Liver (tissue), 9 donors: ENCODE data around the gene ZCCHC8. TPM values are rescaled to one million over a fixed set of nuclear protein-coding genes. Genes with fewer than 3 reads are reported as not detected.

Experiments used
- DNase-seq: peaks from one replicate; pipeline ENCODE4 v3.0.0-alpha.2; 2017; ENCODE audit warnings: low spot score
- H3K27ac ChIP-seq, 2 donors: one replicate each; pipeline ENCODE4 v1.7.0; 2013; ENCODE audit warnings: inconsistent platforms in 2 of 2, low read length in 2 of 2, control low read depth in 1 of 2, low read depth in 1 of 2, mild to moderate bottlenecking in 1 of 2
- H3K27me3 ChIP-seq, 4 donors: one replicate each; pipeline versions ENCODE4 v1.6.1 to v1.7.0; 2013; ENCODE audit warnings: low read length in 3 of 4, inconsistent platforms in 1 of 4, mild to moderate bottlenecking in 1 of 4, moderate library complexity in 1 of 4; ENCODE audit not compliant: control insufficient read depth in 4 of 4, insufficient read depth in 4 of 4
- H3K36me3 ChIP-seq, 4 donors: one replicate each; pipeline versions ENCODE4 v1.6.1 to v1.7.0; 2013; ENCODE audit warnings: low read length in 3 of 4, mild to moderate bottlenecking in 3 of 4, low read depth in 1 of 4, moderate library complexity in 1 of 4; ENCODE audit not compliant: control insufficient read depth in 4 of 4, insufficient read depth in 3 of 4
- H3K4me1 ChIP-seq, 4 donors: one replicate each; pipeline versions ENCODE4 v1.6.1 to v1.7.0; 2013; ENCODE audit warnings: low read length in 3 of 4, mild to moderate bottlenecking in 3 of 4, moderate library complexity in 1 of 4; ENCODE audit not compliant: control insufficient read depth in 4 of 4, insufficient read depth in 4 of 4
- H3K4me3 ChIP-seq, 3 donors: one replicate each; pipeline versions ENCODE4 v1.6.1 to v1.7.0; 2013; ENCODE audit warnings: low read length in 3 of 3, control low read depth in 1 of 3, low read depth in 1 of 3, mild to moderate bottlenecking in 1 of 3
- H3K9ac ChIP-seq, 2 donors: one replicate each; pipeline ENCODE4 v1.7.0; 2013; ENCODE audit warnings: low read length in 2 of 2, mild to moderate bottlenecking in 2 of 2, moderate library complexity in 2 of 2, control low read depth in 1 of 2, low read depth in 1 of 2
- H3K9me3 ChIP-seq, 4 donors: one replicate each; pipeline versions ENCODE4 v1.6.1 to v1.7.0; 2013; ENCODE audit warnings: low read length in 3 of 4; ENCODE audit not compliant: control insufficient read depth in 4 of 4
- FOXA2 ChIP-seq: IDR thresholded peaks from 2 replicates; pipeline ENCODE4 v1.6.1; 2016; ENCODE audit warnings: antibody characterized with exemption
- GABPA ChIP-seq, 2 donors: IDR thresholded peaks in 1 of 2; conservative IDR thresholded peaks in 1 of 2; 2 replicates each; pipeline ENCODE4 v1.6.1; 2016; ENCODE audit warnings: antibody characterized with exemption in 2 of 2, mild to moderate bottlenecking in 1 of 2, moderate library complexity in 1 of 2
- HNF4A ChIP-seq, 2 donors: conservative IDR thresholded peaks; 2 replicates each; pipeline ENCODE4 v1.6.1; 2016; ENCODE audit warnings: antibody characterized with exemption in 2 of 2, mild to moderate bottlenecking in 2 of 2
- HNF4G ChIP-seq: IDR thresholded peaks from 2 replicates; pipeline ENCODE4 v1.6.1; 2016; ENCODE audit warnings: antibody characterized with exemption
- JUND ChIP-seq, 2 donors: IDR thresholded peaks; 2 replicates each; pipeline ENCODE4 v1.6.1; 2016; ENCODE audit warnings: antibody characterized with exemption in 2 of 2
- NR2F2 ChIP-seq: IDR thresholded peaks from 2 replicates; pipeline ENCODE4 v1.6.1; 2016; ENCODE audit warnings: antibody characterized with exemption
- RAD21 ChIP-seq, 2 donors: IDR thresholded peaks; 2 replicates each; pipeline ENCODE4 v1.6.1; 2016; ENCODE audit warnings: antibody characterized with exemption in 2 of 2, mild to moderate bottlenecking in 2 of 2
- SP1 ChIP-seq: IDR thresholded peaks from 2 replicates; pipeline ENCODE4 v1.6.1; 2018; ENCODE audit warnings: antibody characterized with exemption, mild to moderate bottlenecking
- TAF1 ChIP-seq: conservative IDR thresholded peaks from 2 replicates; pipeline ENCODE4 v1.6.1; 2016; ENCODE audit warnings: antibody characterized with exemption, mild to moderate bottlenecking
- YY1 ChIP-seq: IDR thresholded peaks from 2 replicates; pipeline ENCODE4 v1.6.1; 2016; ENCODE audit warnings: antibody characterized with exemption, mild to moderate bottlenecking
- WGBS: extraction: QIAGEN DNeasy Blood & Tissue Kit; methylation state at CpG from one replicate; pipeline ENCODE4 v1.1.7; 2013; 5-methylcytosine and 5-hydroxymethylcytosine counted together
- polyA plus RNA-seq, 2 donors: library from polyadenylated mRNA; stranded (reverse) in 1 of 2; unstranded in 1 of 2; fragments of 200-250 nt in 1 of 2; fragments of >200 nt in 1 of 2; fragmentation: Nextera tagmentation in 1 of 2; extraction: Ambion mirVana in 1 of 2; gene quantifications; one replicate each; pipeline versions ENCODE4 v1.2.1 to v1.2.3, GENCODE V29; 2013 to 2015
- total RNA-seq, 2 donors: library from RNA; depleted of rRNA; stranded (reverse); fragments of >200 nt; gene quantifications; one replicate each; pipeline ENCODE4 v1.2.3, GENCODE V29; 2014
- TF ChIP-seq, protein P1 (sequence below): IDR thresholded peaks from 2 replicates; pipeline ENCODE4 v1.6.1; 2016; ENCODE audit warnings: antibody characterized with exemption, mild to moderate bottlenecking
- TF ChIP-seq, protein P2 (sequence below): IDR thresholded peaks from 2 replicates; pipeline ENCODE4 v1.6.1; 2016; ENCODE audit warnings: antibody characterized with exemption
- TF ChIP-seq, protein P3 (sequence below): fragments of 150-350 bp; IDR thresholded peaks from 2 replicates; pipeline ENCODE4 v1.5.1; 2017; ENCODE audit warnings: improper control_type of control experiment, low read depth, low read length; ENCODE audit not compliant: missing input control
- TF ChIP-seq, protein P4 (sequence below): IDR thresholded peaks from 2 replicates; pipeline ENCODE4 v1.6.1; 2016; ENCODE audit warnings: antibody characterized with exemption
- donor health status: healthy.
- donor health status: healthy.
- donor health status: healthy.
- donor health status: healthy.
- donor health status: healthy.

The ZCCHC8 gene
- total and polyA plus RNA-seq, 4 donors: 5.2 to 20.5 (median 12.9) TPM

DNA sequence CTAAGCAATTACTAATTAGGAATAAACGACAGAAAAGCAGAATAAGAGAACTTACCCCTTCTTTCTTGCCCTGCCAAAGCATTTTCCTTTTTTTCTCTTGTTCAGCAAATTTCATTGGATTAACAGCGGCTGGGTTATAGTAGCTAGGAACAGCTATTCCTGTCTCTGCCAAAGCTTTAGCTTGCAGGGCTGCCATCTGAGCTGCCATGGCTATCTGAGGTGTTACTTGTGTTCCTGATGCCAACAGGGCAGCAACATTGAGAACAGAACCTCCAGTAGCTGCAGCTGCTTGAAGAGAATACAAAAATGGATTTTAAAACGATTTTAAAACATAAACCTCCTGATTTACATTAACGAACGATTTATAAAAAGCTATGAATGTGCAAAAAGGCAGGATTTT lies 7.4 kb upstream of the ZCCHC8 start:
- TF ChIP-seq NR2F2 (no peak), HNF4G (no peak), FOXA2 (no peak), GABPA (IDR thresholded peaks at IDR 0.05 in 1 of 2, conservative IDR thresholded peaks at IDR 0.05 in 1 of 2) (no peak), SP1 (no peak), TAF1 (no peak), JUND (IDR thresholded peaks at IDR 0.05) (no peak), HNF4A (conservative IDR thresholded peaks at IDR 0.05) (no peak)
- TF ChIP-seq, protein P1, sequence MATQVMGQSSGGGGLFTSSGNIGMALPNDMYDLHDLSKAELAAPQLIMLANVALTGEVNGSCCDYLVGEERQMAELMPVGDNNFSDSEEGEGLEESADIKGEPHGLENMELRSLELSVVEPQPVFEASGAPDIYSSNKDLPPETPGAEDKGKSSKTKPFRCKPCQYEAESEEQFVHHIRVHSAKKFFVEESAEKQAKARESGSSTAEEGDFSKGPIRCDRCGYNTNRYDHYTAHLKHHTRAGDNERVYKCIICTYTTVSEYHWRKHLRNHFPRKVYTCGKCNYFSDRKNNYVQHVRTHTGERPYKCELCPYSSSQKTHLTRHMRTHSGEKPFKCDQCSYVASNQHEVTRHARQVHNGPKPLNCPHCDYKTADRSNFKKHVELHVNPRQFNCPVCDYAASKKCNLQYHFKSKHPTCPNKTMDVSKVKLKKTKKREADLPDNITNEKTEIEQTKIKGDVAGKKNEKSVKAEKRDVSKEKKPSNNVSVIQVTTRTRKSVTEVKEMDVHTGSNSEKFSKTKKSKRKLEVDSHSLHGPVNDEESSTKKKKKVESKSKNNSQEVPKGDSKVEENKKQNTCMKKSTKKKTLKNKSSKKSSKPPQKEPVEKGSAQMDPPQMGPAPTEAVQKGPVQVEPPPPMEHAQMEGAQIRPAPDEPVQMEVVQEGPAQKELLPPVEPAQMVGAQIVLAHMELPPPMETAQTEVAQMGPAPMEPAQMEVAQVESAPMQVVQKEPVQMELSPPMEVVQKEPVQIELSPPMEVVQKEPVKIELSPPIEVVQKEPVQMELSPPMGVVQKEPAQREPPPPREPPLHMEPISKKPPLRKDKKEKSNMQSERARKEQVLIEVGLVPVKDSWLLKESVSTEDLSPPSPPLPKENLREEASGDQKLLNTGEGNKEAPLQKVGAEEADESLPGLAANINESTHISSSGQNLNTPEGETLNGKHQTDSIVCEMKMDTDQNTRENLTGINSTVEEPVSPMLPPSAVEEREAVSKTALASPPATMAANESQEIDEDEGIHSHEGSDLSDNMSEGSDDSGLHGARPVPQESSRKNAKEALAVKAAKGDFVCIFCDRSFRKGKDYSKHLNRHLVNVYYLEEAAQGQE: no peak
- TF ChIP-seq, protein P2, sequence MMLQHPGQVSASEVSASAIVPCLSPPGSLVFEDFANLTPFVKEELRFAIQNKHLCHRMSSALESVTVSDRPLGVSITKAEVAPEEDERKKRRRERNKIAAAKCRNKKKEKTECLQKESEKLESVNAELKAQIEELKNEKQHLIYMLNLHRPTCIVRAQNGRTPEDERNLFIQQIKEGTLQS: no peak
- TF ChIP-seq, protein P3, sequence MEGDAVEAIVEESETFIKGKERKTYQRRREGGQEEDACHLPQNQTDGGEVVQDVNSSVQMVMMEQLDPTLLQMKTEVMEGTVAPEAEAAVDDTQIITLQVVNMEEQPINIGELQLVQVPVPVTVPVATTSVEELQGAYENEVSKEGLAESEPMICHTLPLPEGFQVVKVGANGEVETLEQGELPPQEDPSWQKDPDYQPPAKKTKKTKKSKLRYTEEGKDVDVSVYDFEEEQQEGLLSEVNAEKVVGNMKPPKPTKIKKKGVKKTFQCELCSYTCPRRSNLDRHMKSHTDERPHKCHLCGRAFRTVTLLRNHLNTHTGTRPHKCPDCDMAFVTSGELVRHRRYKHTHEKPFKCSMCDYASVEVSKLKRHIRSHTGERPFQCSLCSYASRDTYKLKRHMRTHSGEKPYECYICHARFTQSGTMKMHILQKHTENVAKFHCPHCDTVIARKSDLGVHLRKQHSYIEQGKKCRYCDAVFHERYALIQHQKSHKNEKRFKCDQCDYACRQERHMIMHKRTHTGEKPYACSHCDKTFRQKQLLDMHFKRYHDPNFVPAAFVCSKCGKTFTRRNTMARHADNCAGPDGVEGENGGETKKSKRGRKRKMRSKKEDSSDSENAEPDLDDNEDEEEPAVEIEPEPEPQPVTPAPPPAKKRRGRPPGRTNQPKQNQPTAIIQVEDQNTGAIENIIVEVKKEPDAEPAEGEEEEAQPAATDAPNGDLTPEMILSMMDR: no peak
- TF ChIP-seq, protein P4, sequence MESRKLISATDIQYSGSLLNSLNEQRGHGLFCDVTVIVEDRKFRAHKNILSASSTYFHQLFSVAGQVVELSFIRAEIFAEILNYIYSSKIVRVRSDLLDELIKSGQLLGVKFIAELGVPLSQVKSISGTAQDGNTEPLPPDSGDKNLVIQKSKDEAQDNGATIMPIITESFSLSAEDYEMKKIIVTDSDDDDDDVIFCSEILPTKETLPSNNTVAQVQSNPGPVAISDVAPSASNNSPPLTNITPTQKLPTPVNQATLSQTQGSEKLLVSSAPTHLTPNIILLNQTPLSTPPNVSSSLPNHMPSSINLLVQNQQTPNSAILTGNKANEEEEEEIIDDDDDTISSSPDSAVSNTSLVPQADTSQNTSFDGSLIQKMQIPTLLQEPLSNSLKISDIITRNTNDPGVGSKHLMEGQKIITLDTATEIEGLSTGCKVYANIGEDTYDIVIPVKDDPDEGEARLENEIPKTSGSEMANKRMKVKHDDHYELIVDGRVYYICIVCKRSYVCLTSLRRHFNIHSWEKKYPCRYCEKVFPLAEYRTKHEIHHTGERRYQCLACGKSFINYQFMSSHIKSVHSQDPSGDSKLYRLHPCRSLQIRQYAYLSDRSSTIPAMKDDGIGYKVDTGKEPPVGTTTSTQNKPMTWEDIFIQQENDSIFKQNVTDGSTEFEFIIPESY: no peak
- WGBS: 95% methylated on average over 5 of the region's 5 CpGs
- no peak overlapping the region for H3K9ac ChIP-seq
- H3K36me3 ChIP-seq: peaks cover 35 to 95% (median 82%) of the 10 kb centered on the region in 4 donors
- no peaks in the 10 kb centered on the region for H3K9me3 ChIP-seq
- no peak overlapping the region for H3K4me3 ChIP-seq
- no peaks in the 10 kb centered on the region for H3K27me3 ChIP-seq
- DNase-seq: no peak
- no peaks in the 10 kb centered on the region for H3K4me1 ChIP-seq
- H3K27ac ChIP-seq: no peak overlapping the region

DNA sequence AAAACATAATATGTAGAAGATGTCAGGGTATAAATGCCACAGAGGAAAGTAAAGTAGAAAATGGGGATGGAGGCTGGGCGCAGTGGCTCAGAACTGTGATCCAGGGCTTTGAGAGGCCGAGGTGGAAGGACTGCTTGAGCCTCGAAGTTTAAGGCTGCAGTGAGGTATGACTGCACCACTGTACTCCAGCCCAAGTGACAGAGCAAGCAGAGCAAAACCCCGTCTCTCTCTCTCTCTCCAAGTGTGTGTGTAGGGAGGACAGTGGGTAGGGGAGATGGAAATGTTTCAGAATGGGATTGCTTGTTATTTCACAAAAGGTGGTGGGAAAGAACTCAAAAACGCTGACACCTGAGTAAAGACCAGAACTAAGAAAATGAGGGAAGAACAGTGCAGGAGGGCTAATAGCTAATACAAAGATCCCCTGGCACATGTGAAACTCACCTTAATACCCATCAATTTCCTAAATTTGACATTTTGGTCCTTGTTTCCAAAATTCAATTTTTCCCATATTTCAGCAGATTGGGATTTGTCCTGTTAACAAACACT lies 5.7 kb upstream of the ZCCHC8 start:
- DNase-seq: no peak
- Histone ChIP-seq H3K4me3 (no peak overlapping the region), H3K4me1 (peaks cover 0 to under 1% (median 0%) of the 10 kb centered on the region in 4 donors), H3K27ac (no peak overlapping the region), H3K27me3 (no peaks in the 10 kb centered on the region), H3K36me3 (peaks cover 30 to 85% (median 70%) of the 10 kb centered on the region in 4 donors), H3K9me3 (no peaks in the 10 kb centered on the region), H3K9ac (no peak overlapping the region)
- WGBS: 89% methylated on average over 5 of the region's 5 CpGs
- TF ChIP-seq TAF1 (no peak), GABPA (IDR thresholded peaks at IDR 0.05 in 1 of 2, conservative IDR thresholded peaks at IDR 0.05 in 1 of 2) (no peak), HNF4A (conservative IDR thresholded peaks at IDR 0.05) (no peak), RAD21 (IDR thresholded peaks at IDR 0.05) (no peak), YY1 (no peak), HNF4G (no peak)
- TF ChIP-seq, protein P2: no peak
- TF ChIP-seq, protein P1: no peak
- TF ChIP-seq, protein P3: no peak
